K562 (cell line): ENCODE data around the gene FAM117B. TPM values are rescaled to one million over a fixed set of nuclear protein-coding genes. Genes with fewer than 3 reads are reported as not detected.

Experiments used
- ASH1L ChIP-seq: fragments of 450-650 bp; IDR thresholded peaks from 2 replicates; pipeline ENCODE4 v1.6.1; 2018; ENCODE audit warnings: borderline replicate concordance, mild to moderate bottlenecking, low read depth; ENCODE audit not compliant: partially characterized antibody
- EZH2 ChIP-seq: IDR thresholded peaks from 2 replicates; pipeline ENCODE4 v1.6.1; 2012; ENCODE audit warnings: low read depth, mild to moderate bottlenecking, inconsistent platforms, low read length, borderline replicate concordance
- HMGN3 ChIP-seq: IDR thresholded peaks from 2 replicates; pipeline ENCODE4 v1.6.1; 2011; ENCODE audit warnings: borderline replicate concordance, low read depth, mild to moderate bottlenecking, mixed read lengths, low read length; ENCODE audit not compliant: insufficient read length; ENCODE audit errors: extremely low read depth
- KLF13 ChIP-seq: fragments of 450-650 bp; IDR thresholded peaks from 2 replicates; pipeline ENCODE4 v1.6.1; 2016; ENCODE audit warnings: missing genetic modification characterization, low read depth, mild to moderate bottlenecking, missing compliant biosample characterization, moderate library complexity, borderline replicate concordance
- ZFX ChIP-seq: sonication (generic); formaldehyde crosslinking; IDR thresholded peaks from 2 replicates; pipeline ENCODE4 v1.8.0; 2022; ENCODE audit warnings: mild to moderate bottlenecking, missing genetic modification reagents, moderate library complexity
- ZNF830 ChIP-seq: fragments of 250-450 bp; sonication (Bioruptor Pico); IDR thresholded peaks from 2 replicates; pipeline ENCODE4 v1.5.0; 2021; ENCODE audit warnings: mild to moderate bottlenecking
- polyA plus RNA-seq, 8 experiments: library from polyadenylated mRNA; depleted of rRNA in 4 of 8; stranded (reverse) in 5 of 8; unstranded in 3 of 8; fragments of >200 nt; fragmentation: Nextera tagmentation in 2 of 8; fragmentation: Illumina TruSeq in 1 of 8; extraction: Ambion mirVana in 2 of 8; extraction: Trizol in 1 of 8; gene quantifications; 2 replicates each; pipeline versions ENCODE4 v1.2.1 to v1.2.3, GENCODE V29; 2011 to 2014; ENCODE audit warnings: inconsistent platforms in 1 of 8, missing spikeins in 1 of 8
- total RNA-seq, 7 experiments: library from RNA; depleted of rRNA in 6 of 7; stranded (reverse); fragments of >200 nt in 6 of 7; fragmentation: Illumina TruSeq in 2 of 7; extraction: Trizol in 2 of 7; gene quantifications; 2 replicates each; pipeline versions ENCODE4 v1.2.1 to v1.2.3, GENCODE V29; 2011 to 2021; ENCODE audit warnings: low replicate concordance in 1 of 7
- TF ChIP-seq, protein P1 (sequence below): fragments of 200-600 bp; sonication (generic); IDR thresholded peaks from one replicate; pipeline ENCODE4 v1.6.1; 2012; ENCODE audit warnings: mild to moderate bottlenecking, low read depth, low read length, inconsistent platforms
- TF ChIP-seq, protein P2 (sequence below): fragments of 450-650 bp; IDR thresholded peaks from 2 replicates; pipeline ENCODE4 v1.6.1; 2016; ENCODE audit warnings: borderline replicate concordance
- TF ChIP-seq, protein P3 (sequence below): fragments of 200-800 bp; sonication (Bioruptor generic); IDR thresholded peaks from 2 replicates; pipeline ENCODE4 v1.6.1; 2017; ENCODE audit warnings: missing genetic modification characterization, missing compliant biosample characterization

Gene FAM117B
- total and polyA plus RNA-seq, 9 of the 15 experiments (the other 6 are each of a cell fraction or from before 2014, with no cell fraction given), result 1.6 to 5.2 (median 2.6) TPM

DNA sequence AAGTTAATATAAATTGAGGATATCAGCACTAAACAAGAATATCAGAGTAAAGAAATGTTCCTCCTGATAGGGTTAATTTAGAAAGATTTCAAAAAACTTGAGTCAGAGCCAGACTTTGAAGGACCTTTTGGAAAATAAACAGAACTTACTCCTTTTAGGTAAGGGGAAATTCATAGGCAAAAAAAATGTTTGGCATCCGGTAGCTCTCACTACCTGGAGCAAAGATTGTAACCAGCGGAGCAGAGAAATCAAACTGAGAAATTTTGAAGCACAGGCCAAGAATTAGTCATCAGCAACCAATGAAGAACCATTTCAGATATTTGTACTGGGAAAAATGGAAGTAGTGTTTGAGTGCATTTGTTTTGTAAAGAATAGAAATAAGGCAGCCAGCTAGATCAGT, 123.8 kb downstream of the FAM117B start (continued):
- TF ChIP-seq, protein P1, sequence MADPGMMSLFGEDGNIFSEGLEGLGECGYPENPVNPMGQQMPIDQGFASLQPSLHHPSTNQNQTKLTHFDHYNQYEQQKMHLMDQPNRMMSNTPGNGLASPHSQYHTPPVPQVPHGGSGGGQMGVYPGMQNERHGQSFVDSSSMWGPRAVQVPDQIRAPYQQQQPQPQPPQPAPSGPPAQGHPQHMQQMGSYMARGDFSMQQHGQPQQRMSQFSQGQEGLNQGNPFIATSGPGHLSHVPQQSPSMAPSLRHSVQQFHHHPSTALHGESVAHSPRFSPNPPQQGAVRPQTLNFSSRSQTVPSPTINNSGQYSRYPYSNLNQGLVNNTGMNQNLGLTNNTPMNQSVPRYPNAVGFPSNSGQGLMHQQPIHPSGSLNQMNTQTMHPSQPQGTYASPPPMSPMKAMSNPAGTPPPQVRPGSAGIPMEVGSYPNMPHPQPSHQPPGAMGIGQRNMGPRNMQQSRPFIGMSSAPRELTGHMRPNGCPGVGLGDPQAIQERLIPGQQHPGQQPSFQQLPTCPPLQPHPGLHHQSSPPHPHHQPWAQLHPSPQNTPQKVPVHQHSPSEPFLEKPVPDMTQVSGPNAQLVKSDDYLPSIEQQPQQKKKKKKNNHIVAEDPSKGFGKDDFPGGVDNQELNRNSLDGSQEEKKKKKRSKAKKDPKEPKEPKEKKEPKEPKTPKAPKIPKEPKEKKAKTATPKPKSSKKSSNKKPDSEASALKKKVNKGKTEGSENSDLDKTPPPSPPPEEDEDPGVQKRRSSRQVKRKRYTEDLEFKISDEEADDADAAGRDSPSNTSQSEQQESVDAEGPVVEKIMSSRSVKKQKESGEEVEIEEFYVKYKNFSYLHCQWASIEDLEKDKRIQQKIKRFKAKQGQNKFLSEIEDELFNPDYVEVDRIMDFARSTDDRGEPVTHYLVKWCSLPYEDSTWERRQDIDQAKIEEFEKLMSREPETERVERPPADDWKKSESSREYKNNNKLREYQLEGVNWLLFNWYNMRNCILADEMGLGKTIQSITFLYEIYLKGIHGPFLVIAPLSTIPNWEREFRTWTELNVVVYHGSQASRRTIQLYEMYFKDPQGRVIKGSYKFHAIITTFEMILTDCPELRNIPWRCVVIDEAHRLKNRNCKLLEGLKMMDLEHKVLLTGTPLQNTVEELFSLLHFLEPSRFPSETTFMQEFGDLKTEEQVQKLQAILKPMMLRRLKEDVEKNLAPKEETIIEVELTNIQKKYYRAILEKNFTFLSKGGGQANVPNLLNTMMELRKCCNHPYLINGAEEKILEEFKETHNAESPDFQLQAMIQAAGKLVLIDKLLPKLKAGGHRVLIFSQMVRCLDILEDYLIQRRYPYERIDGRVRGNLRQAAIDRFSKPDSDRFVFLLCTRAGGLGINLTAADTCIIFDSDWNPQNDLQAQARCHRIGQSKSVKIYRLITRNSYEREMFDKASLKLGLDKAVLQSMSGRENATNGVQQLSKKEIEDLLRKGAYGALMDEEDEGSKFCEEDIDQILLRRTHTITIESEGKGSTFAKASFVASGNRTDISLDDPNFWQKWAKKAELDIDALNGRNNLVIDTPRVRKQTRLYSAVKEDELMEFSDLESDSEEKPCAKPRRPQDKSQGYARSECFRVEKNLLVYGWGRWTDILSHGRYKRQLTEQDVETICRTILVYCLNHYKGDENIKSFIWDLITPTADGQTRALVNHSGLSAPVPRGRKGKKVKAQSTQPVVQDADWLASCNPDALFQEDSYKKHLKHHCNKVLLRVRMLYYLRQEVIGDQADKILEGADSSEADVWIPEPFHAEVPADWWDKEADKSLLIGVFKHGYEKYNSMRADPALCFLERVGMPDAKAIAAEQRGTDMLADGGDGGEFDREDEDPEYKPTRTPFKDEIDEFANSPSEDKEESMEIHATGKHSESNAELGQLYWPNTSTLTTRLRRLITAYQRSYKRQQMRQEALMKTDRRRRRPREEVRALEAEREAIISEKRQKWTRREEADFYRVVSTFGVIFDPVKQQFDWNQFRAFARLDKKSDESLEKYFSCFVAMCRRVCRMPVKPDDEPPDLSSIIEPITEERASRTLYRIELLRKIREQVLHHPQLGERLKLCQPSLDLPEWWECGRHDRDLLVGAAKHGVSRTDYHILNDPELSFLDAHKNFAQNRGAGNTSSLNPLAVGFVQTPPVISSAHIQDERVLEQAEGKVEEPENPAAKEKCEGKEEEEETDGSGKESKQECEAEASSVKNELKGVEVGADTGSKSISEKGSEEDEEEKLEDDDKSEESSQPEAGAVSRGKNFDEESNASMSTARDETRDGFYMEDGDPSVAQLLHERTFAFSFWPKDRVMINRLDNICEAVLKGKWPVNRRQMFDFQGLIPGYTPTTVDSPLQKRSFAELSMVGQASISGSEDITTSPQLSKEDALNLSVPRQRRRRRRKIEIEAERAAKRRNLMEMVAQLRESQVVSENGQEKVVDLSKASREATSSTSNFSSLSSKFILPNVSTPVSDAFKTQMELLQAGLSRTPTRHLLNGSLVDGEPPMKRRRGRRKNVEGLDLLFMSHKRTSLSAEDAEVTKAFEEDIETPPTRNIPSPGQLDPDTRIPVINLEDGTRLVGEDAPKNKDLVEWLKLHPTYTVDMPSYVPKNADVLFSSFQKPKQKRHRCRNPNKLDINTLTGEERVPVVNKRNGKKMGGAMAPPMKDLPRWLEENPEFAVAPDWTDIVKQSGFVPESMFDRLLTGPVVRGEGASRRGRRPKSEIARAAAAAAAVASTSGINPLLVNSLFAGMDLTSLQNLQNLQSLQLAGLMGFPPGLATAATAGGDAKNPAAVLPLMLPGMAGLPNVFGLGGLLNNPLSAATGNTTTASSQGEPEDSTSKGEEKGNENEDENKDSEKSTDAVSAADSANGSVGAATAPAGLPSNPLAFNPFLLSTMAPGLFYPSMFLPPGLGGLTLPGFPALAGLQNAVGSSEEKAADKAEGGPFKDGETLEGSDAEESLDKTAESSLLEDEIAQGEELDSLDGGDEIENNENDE, result no peak
- TF ChIP-seq, protein P2, sequence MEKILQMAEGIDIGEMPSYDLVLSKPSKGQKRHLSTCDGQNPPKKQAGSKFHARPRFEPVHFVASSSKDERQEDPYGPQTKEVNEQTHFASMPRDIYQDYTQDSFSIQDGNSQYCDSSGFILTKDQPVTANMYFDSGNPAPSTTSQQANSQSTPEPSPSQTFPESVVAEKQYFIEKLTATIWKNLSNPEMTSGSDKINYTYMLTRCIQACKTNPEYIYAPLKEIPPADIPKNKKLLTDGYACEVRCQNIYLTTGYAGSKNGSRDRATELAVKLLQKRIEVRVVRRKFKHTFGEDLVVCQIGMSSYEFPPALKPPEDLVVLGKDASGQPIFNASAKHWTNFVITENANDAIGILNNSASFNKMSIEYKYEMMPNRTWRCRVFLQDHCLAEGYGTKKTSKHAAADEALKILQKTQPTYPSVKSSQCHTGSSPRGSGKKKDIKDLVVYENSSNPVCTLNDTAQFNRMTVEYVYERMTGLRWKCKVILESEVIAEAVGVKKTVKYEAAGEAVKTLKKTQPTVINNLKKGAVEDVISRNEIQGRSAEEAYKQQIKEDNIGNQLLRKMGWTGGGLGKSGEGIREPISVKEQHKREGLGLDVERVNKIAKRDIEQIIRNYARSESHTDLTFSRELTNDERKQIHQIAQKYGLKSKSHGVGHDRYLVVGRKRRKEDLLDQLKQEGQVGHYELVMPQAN, result no peak
- TF ChIP-seq, protein P3, sequence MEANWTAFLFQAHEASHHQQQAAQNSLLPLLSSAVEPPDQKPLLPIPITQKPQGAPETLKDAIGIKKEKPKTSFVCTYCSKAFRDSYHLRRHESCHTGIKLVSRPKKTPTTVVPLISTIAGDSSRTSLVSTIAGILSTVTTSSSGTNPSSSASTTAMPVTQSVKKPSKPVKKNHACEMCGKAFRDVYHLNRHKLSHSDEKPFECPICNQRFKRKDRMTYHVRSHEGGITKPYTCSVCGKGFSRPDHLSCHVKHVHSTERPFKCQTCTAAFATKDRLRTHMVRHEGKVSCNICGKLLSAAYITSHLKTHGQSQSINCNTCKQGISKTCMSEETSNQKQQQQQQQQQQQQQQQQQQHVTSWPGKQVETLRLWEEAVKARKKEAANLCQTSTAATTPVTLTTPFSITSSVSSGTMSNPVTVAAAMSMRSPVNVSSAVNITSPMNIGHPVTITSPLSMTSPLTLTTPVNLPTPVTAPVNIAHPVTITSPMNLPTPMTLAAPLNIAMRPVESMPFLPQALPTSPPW (CRISPR knock-in tag), result no peak
- TF ChIP-seq ASH1L, result no peak
- no peak for TF ChIP-seq ZFX (CRISPR knock-in tag)
- TF ChIP-seq EZH2, result no peak
- no peak for TF ChIP-seq ZNF830 (CRISPR knock-in tag)
- no peak for TF ChIP-seq HMGN3
- TF ChIP-seq KLF13, result no peak
